ENCODE data around the gene ANKS1B.

DNA sequence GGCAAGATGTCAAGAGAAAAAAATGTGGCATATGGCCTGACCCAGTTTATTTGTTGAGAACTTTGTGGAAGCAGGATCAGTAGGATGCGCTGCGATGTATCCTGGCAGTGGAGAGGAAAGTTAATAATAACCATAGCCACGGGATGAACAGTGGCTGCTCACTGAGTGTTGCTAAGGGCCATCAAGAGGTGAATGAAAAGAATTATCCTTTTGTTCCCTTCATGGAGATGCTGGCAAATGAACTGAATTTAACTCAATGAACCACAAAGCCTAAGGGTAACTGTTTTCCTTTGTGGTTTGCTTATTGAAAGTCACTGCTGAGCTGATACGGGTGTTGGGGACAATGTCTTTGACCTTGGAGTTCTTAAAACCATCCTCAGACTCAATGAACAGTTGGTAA, 863.2 kb downstream of the ANKS1B start:
- TF ChIP-seq CTCF (IDR thresholded peaks at IDR 0.05) (no peak), EP300 (IDR thresholded peaks at IDR 0.05) (no peak), POLR2A (IDR thresholded peaks at IDR 0.05) (no peak)
